HG02884 (cell line): ENCODE measurements around the gene SRL.

Experiments
- ATAC-seq: cut with Tn5 transposase; IDR thresholded peaks from one replicate; pipeline ENCODE4 v1.9.1; 2021; ENCODE audit warnings: mild to moderate bottlenecking, moderate library complexity; ENCODE audit not compliant: unreplicated experiment

Gene SRL

GRCh38 chr16:4241928-4242283, at the start of gene SRL:
Gene SRL, minus strand, starts transcription at chr16:4242080. Its CDS starts 13 bp downstream, at chr16:4242067.
- ATAC-seq = no peak

GRCh38 chr16:4290236-4290830, 48.5 kb upstream of the SRL start:
- ATAC-seq = no peak

GRCh38 chr16:4288148-4288921, 46.5 kb upstream of the SRL start:
- no peak for ATAC-seq

GRCh38 chr16:4285167-4285566, 43.3 kb upstream of the SRL start:
- ATAC-seq = no peak

- no peak for ATAC-seq
These were observed 42.1 kb upstream of the SRL start for GRCh38 chr16:4283939-4284338.

GRCh38 chr16:4283441-4283840, 41.6 kb upstream of the SRL start:
- no peak for ATAC-seq

- ATAC-seq = no peak
These were observed 38.7 kb upstream of the SRL start for GRCh38 chr16:4280625-4281024.

GRCh38 chr16:4277987-4278513, 36.2 kb upstream of the SRL start:
- ATAC-seq = no peak

- no peak for ATAC-seq
These were observed 34.0 kb upstream of the SRL start for GRCh38 chr16:4275861-4276260.

GRCh38 chr16:4273858-4274311, 32.0 kb upstream of the SRL start:
- no peak for ATAC-seq

GRCh38 chr16:4272114-4272956, 30.5 kb upstream of the SRL start:
- no peak for ATAC-seq

- peak; percentile 58 for ATAC-seq
These were observed 29.6 kb upstream of the SRL start for GRCh38 chr16:4271176-4272113.

- no peak for ATAC-seq
These were observed 28.7 kb upstream of the SRL start for GRCh38 chr16:4270595-4270994.

GRCh38 chr16:4270091-4270490, 28.2 kb upstream of the SRL start:
- ATAC-seq = no peak

- ATAC-seq = no peak
These were observed 24.5 kb upstream of the SRL start for GRCh38 chr16:4266372-4266771.

GRCh38 chr16:4265676-4266075, 23.8 kb upstream of the SRL start:
- ATAC-seq = no peak

- no peak for ATAC-seq
These were observed 22.7 kb upstream of the SRL start for GRCh38 chr16:4264546-4264945.

GRCh38 chr16:4263504-4264436, 21.9 kb upstream of the SRL start:
- no peak for ATAC-seq

GRCh38 chr16:4262303-4262835, 20.5 kb upstream of the SRL start:
- no peak for ATAC-seq
